ENCODE results near the gene SLPI. TPM values are rescaled to one million over a fixed set of nuclear protein-coding genes. Genes with fewer than 3 reads are reported as not detected.

Gene SLPI
- total RNA-seq, 6 donors from 2014 or later, result 1,039 to 7,285 (median 2,025) TPM

DNA sequence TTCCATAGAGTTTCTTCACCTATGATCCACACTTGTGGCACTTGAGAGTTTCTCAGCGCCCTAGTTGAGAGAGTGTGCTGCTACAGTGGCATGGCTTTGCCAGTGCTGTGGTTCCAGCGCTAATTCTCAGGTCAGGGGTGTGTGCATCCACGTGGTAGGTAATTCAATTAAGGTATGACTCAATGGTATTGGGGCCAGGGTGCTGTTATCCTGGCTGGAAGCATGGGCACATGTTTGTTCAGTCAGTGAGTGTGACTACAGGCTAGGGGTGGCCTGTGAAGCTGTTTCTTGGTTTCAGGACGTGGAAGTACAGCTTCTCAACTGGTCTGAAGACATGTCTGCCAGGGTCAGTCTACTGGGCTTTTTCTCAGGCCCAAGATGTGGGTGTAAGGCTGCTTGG lies 36.2 kb downstream of the SLPI start:
- Histone ChIP-seq H3K9me3 (no peaks in the 10 kb centered on the region), H3K36me3 (no peaks in the 10 kb centered on the region), H3K4me1 (no peaks in the 10 kb centered on the region), H3K4me3 (no peak overlapping the region), H3K27ac (no peak overlapping the region), H3K27me3 (no peaks in the 10 kb centered on the region)
- 73 to 79% methylated on average over 4 of the region's 4 CpGs for WGBS, 2 donors
- no peak for DNase-seq
- no peak for ATAC-seq (ENCODE audit: low FRiP score in 2 of 2)
- TF ChIP-seq POLR2AphosphoS5 (IDR thresholded peaks at IDR 0.05), result no peak
- no peak for TF ChIP-seq POLR2A (IDR thresholded peaks at IDR 0.05)
- TF ChIP-seq EP300 (IDR thresholded peaks at IDR 0.05), result no peak
- no peak for TF ChIP-seq CTCF (IDR thresholded peaks at IDR 0.05)

GRCh38 chr20:45212836-45213235 lies 41.5 kb downstream of the SLPI start:
- Histone ChIP-seq H3K36me3 (no peaks in the 10 kb centered on the region), H3K4me3 (no peak overlapping the region), H3K27ac (no peak overlapping the region), H3K9me3 (no peaks in the 10 kb centered on the region), H3K27me3 (no peaks in the 10 kb centered on the region), H3K4me1 (no peaks in the 10 kb centered on the region)
- 87 to 89% methylated on average over 3 of the region's 3 CpGs for WGBS, 2 donors
- ATAC-seq (ENCODE audit: low FRiP score in 2 of 2) (no peak), DNase-seq (no peak)
- no peak for TF ChIP-seq EP300 (IDR thresholded peaks at IDR 0.05)

DNA sequence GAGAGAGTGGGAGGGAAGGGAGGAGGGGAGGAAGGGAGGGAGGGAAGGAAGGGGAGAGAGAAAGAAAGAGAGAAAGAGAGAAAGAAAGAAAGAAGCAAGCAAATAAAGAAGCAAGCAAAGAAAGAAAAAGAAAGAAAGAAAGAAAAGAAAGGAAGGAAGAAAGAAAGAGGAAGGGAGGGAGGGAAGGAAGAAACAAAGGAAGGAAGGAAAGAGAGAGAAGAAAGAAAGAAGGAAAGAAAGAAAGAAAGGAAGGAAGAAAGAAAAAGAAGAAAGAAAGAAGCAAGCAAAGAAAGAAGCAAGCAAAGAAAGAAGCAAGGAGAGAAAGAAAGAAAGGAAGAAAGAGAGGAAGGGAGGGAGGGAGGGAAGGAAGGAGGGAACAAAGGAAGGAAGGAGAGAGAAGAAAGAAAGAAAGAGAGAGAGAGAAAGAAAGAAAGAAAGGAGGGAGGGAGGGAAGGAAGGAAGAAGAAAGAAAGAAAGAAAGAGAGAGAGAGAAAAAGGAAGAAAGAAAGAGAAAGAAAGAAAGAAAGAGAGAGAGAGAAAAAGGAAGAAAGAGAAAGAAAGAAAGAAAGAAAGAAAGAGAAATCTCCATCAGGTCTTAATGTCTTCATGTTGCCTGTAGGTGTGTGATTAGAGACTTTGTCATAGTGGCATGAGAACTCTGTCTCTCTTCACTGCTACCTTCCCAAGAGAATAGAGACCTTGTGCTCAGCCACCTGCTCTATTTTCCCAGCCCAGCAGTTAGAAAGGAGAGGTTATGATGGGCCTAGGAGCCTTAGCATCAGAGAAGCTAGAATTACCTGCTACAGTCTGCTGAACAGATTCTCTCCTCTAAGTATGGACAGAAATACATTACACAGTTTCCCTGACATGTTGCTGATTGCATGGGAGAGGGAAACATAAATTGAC lies 42.5 kb downstream of the SLPI start:
- DNase-seq (no peak), ATAC-seq (ENCODE audit: low FRiP score in 2 of 2) (no peak)
- no peak overlapping the region for H3K27ac ChIP-seq
- no peaks in the 10 kb centered on the region for H3K36me3 ChIP-seq
- TF ChIP-seq EP300 (IDR thresholded peaks at IDR 0.05) (no peak), POLR2AphosphoS5 (IDR thresholded peaks at IDR 0.05) (no peak), CTCF (IDR thresholded peaks at IDR 0.05) (no peak), POLR2A (IDR thresholded peaks at IDR 0.05) (no peak)
- H3K4me1 ChIP-seq, result no peaks in the 10 kb centered on the region
- no peaks in the 10 kb centered on the region for H3K27me3 ChIP-seq
- H3K4me3 ChIP-seq, result no peak overlapping the region
- H3K9me3 ChIP-seq, result no peaks in the 10 kb centered on the region

DNA sequence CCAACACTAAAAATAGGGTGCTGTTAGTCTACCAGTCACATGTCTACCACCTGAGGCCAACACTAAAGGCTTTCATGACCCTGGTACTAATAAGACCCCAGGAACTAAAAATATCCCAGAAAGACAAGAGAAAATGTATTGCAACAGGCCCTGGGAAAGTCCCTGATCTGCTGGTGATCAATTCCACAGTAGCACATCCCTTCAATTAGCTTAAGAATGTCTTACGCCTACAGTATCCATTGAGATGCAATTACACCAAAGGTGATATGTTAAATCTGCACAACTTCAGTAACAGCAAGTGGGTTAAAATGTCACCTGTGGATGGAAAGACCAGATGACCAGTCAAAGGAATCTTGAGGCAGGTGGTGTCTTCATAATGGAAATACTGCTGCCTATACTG lies 44.4 kb downstream of the SLPI start:
- DNase-seq (no peak), ATAC-seq (ENCODE audit: low FRiP score in 2 of 2) (no peak)
- Histone ChIP-seq H3K4me3 (no peak overlapping the region), H3K27ac (no peak overlapping the region), H3K36me3 (no peaks in the 10 kb centered on the region), H3K9me3 (no peaks in the 10 kb centered on the region), H3K27me3 (no peaks in the 10 kb centered on the region), H3K4me1 (no peaks in the 10 kb centered on the region)
- 93 to 100% methylated on average over 1 of the region's 1 CpG for WGBS, 2 donors
- TF ChIP-seq POLR2AphosphoS5 (IDR thresholded peaks at IDR 0.05) (no peak), CTCF (IDR thresholded peaks at IDR 0.05) (no peak), EP300 (IDR thresholded peaks at IDR 0.05) (no peak), POLR2A (IDR thresholded peaks at IDR 0.05) (no peak)

DNA sequence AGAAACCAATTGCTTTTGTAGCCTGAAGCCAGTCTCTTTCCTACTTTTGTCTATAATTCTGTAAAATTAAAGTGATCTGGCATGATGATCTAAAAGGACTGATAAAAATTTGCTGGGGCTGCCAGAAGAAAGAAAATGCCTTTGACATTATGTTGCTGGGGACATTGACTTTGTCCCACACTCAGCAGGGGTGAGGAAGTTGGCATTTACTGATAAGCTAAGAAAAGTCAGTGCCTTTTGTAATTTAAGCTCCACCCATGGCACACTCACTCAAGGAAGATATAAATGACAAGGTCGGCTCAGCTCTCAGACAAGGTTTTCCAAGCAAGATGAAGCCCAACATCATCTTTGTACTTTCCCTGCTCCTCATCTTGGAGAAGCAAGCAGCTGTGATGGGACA lies 47.6 kb downstream of the SLPI start, which contains the start of gene SEMG1:
SEMG1 (plus strand) TSS at position 309 of the 400 bp plus-strand sequence; CDS start at position 330, 21 bp downstream.
- WGBS, 2 donors, result 14 to 20% methylated on average over 1 of the region's 1 CpG
- DNase-seq (no peak), ATAC-seq (ENCODE audit: low FRiP score in 2 of 2) (no peak)
- H3K4me3 ChIP-seq, result no peak within 1 kb of the TSS
- TF ChIP-seq POLR2AphosphoS5 (IDR thresholded peaks at IDR 0.05) (no peak), POLR2A (IDR thresholded peaks at IDR 0.05) (no peak), CTCF (IDR thresholded peaks at IDR 0.05) (no peak), EP300 (IDR thresholded peaks at IDR 0.05) (no peak)
- H3K4me1 ChIP-seq, result no peaks in the 10 kb centered on the region
- H3K27ac ChIP-seq, result no peak within 1 kb of the TSS
- no peaks in the 10 kb centered on the region for H3K27me3 ChIP-seq
- no peaks in the 10 kb centered on the region for H3K9me3 ChIP-seq
- H3K36me3 ChIP-seq, result no peaks in the 10 kb centered on the region

Other genes starting within 250 kb of the SLPI start
- gene KCNS1, start 153.4 kb downstream of the SLPI start, total RNA-seq, result 1 to 10 TPM in 5 of 6 donors, under 1 TPM in 1; 0.69 to 4.7 (median 2.6) TPM
- 1 to 10 TPM in 1 of 6 donors, under 1 TPM in 1, not detected in 4; 0.57 to 2.0 TPM for gene WFDC5, start 139.4 kb downstream of the SLPI start, total RNA-seq
- gene WFDC12, start 130.1 kb downstream of the SLPI start, total RNA-seq, result 1 to 10 TPM in 4 of 6 donors, under 1 TPM in 1, not detected in 1; 0.67 to 7.1 (median 5.0) TPM
- 10 to 100 TPM in 1 of 6 donors, 1 to 10 TPM in 4, not detected in 1; 3.2 to 16.7 (median 5.2) TPM for gene PI3, start 79.7 kb downstream of the SLPI start, total RNA-seq
- gene SEMG1, start 47.5 kb downstream of the SLPI start, total RNA-seq, result not detected
- not detected for gene SEMG2, start 33.2 kb downstream of the SLPI start, total RNA-seq
- under 1 TPM in 2 of 6 donors, not detected in 4; 0.09 to 0.13 TPM for gene RBPJL, start 52.3 kb upstream of the SLPI start, total RNA-seq
- gene MATN4, start 53.7 kb upstream of the SLPI start, total RNA-seq, result under 1 TPM in 2 of 6 donors, not detected in 4; 0.30 to 0.44 TPM
- 100 to 1,000 TPM; 178 to 568 (median 291) TPM for gene SDC4, start 93.9 kb upstream of the SLPI start, total RNA-seq
- 10 to 100 TPM; 31.0 to 61.4 (median 50.7) TPM for gene SYS1, start 108.6 kb upstream of the SLPI start, total RNA-seq
- gene TP53TG5, start 123.8 kb upstream of the SLPI start, total RNA-seq, result not detected
- 10 to 100 TPM; 30.4 to 75.4 (median 52.8) TPM for gene DBNDD2, start 153.7 kb upstream of the SLPI start, total RNA-seq
- gene PIGT, start 161.6 kb upstream of the SLPI start, total RNA-seq, result 10 to 100 TPM; 49.9 to 86.3 (median 63.0) TPM
- gene WFDC2, start 215.2 kb upstream of the SLPI start, total RNA-seq, result 100 to 1,000 TPM in 5 of 6 donors, 10 to 100 TPM in 1; 91.7 to 163 (median 135) TPM